Activated B cell treated with CpG ODN at 0.5 μM for 24 hours (primary cell): ENCODE results near the gene ASTN2. TPM values are rescaled to one million over a fixed set of nuclear protein-coding genes. Genes with fewer than 3 reads are reported as not detected.

Experiments used
- ATAC-seq: fragments of 200-7000 bp; cut with Tn5 transposase; one replicate; pipeline ENCODE4 v1.10.0; 2021; ENCODE audit warnings: low read depth, mild to moderate bottlenecking, moderate library complexity
- CTCF ChIA-PET: fragments of 350-600 bp; sonication (Branson Sonifier 250); formaldehyde crosslinking; loops from one replicate; lab custom pipeline; 2021; ENCODE audit warnings: antibody characterized with exemption; lab: Charles Lee
- POLR2A ChIA-PET: fragments of 350-600 bp; sonication (Branson Sonifier 250); formaldehyde crosslinking; loops from one replicate; lab custom pipeline; 2021; ENCODE audit warnings: antibody characterized with exemption; lab: Charles Lee
- DNase-seq: peaks from one replicate; pipeline ENCODE4 v3.0.0; 2022
- H3K27ac Mint-ChIP-seq: one replicate; pipeline ENCODE4 v1.8.0; 2020; ENCODE audit warnings: mixed read lengths
- H3K27me3 Mint-ChIP-seq: one replicate; pipeline ENCODE4 v1.8.0; 2021; ENCODE audit warnings: mixed read lengths
- H3K36me3 Mint-ChIP-seq: one replicate; pipeline ENCODE4 v1.8.0; 2021; ENCODE audit warnings: low read depth, mixed read lengths
- H3K4me1 Mint-ChIP-seq: one replicate; pipeline ENCODE4 v1.8.0; 2021; ENCODE audit warnings: mixed read lengths
- H3K4me3 Mint-ChIP-seq: one replicate; pipeline ENCODE4 v1.8.0; 2020; ENCODE audit warnings: mild to moderate bottlenecking, mixed read lengths
- H3K9me3 Mint-ChIP-seq: one replicate; pipeline ENCODE4 v1.8.0; 2020; ENCODE audit warnings: mixed read lengths
- CTCF ChIP-seq: fragments of 200-600 bp; IDR thresholded peaks from one replicate; pipeline ENCODE4 v1.8.0; 2022; ENCODE audit warnings: antibody characterized with exemption, mild to moderate bottlenecking
- intact Hi-C: fragments of 100-400 bp; cut with micrococcal nuclease; formaldehyde crosslinking; loops from one replicate; pipeline ENCODE4 v1.15.1; 2024
- total RNA-seq: library from RNA; stranded (reverse); gene quantifications from 2 replicates; pipeline ENCODE4 v1.2.3, GENCODE V29; 2022

ASTN2 gene
- total RNA-seq, 1 donor from 2014 or later = 2.3 TPM

GRCh38 chr9:117302487-117302886 is 112.4 kb downstream of the ASTN2 start:
- H3K4me3 Mint-ChIP-seq = no peak overlapping the region
- DNase-seq (no peak), ATAC-seq (no peak)
- ChIA-PET POLR2A (no interaction called here), CTCF (no interaction called here)
- H3K4me1 Mint-ChIP-seq = no peaks in the 10 kb centered on the region
- H3K9me3 Mint-ChIP-seq = no peaks in the 10 kb centered on the region
- no peak for TF ChIP-seq CTCF
- H3K36me3 Mint-ChIP-seq = no peaks in the 10 kb centered on the region
- intact Hi-C loops = no loop called here
- no peak overlapping the region for H3K27ac Mint-ChIP-seq
- no peaks in the 10 kb centered on the region for H3K27me3 Mint-ChIP-seq

GRCh38 chr9:117300371-117301110 is 114.3 kb downstream of the ASTN2 start:
- intact Hi-C loops = no loop called here
- Mint-ChIP-seq H3K9me3 (peaks cover 2% of the 10 kb centered on the region), H3K27ac (no peak overlapping the region), H3K4me3 (no peak overlapping the region), H3K27me3 (no peaks in the 10 kb centered on the region), H3K4me1 (no peaks in the 10 kb centered on the region), H3K36me3 (no peaks in the 10 kb centered on the region)
- no peak for ATAC-seq
- ChIA-PET POLR2A (no interaction called here), CTCF (no interaction called here)
- no peak for DNase-seq
- TF ChIP-seq CTCF = no peak

GRCh38 chr9:117296453-117296852 is 118.4 kb downstream of the ASTN2 start:
- intact Hi-C loops = no loop called here
- ChIA-PET CTCF (no interaction called here), POLR2A (no interaction called here)
- no peak for TF ChIP-seq CTCF
- no peaks in the 10 kb centered on the region for H3K4me1 Mint-ChIP-seq
- no peak overlapping the region for H3K4me3 Mint-ChIP-seq
- H3K36me3 Mint-ChIP-seq = no peaks in the 10 kb centered on the region
- no peaks in the 10 kb centered on the region for H3K27me3 Mint-ChIP-seq
- no peak overlapping the region for H3K27ac Mint-ChIP-seq
- H3K9me3 Mint-ChIP-seq = peaks cover 2% of the 10 kb centered on the region
- ATAC-seq (no peak), DNase-seq (no peak)

GRCh38 chr9:117293206-117294114 is 121.4 kb downstream of the ASTN2 start:
- no peak for TF ChIP-seq CTCF
- intact Hi-C loops = no loop called here
- no peak for ATAC-seq

GRCh38 chr9:117290856-117291622 is 123.8 kb downstream of the ASTN2 start:
- ChIA-PET POLR2A (no interaction called here), CTCF (no interaction called here)
- no peaks in the 10 kb centered on the region for H3K27me3 Mint-ChIP-seq
- intact Hi-C loops = no loop called here
- DNase-seq (no peak), ATAC-seq (no peak)
- no peak overlapping the region for H3K4me3 Mint-ChIP-seq
- TF ChIP-seq CTCF = no peak
- H3K27ac Mint-ChIP-seq = no peak overlapping the region
- H3K4me1 Mint-ChIP-seq = no peaks in the 10 kb centered on the region
- H3K36me3 Mint-ChIP-seq = no peaks in the 10 kb centered on the region
- peaks cover 2% of the 10 kb centered on the region for H3K9me3 Mint-ChIP-seq

More at GRCh38 chr9:117293206-117294114, 121.4 kb downstream of the ASTN2 start:
- no peak overlapping the region for H3K27ac Mint-ChIP-seq
- ChIA-PET CTCF (no interaction called here), POLR2A (no interaction called here)
- no peaks in the 10 kb centered on the region for H3K27me3 Mint-ChIP-seq
- H3K4me3 Mint-ChIP-seq = no peak overlapping the region
- no peaks in the 10 kb centered on the region for H3K4me1 Mint-ChIP-seq
- no peaks in the 10 kb centered on the region for H3K36me3 Mint-ChIP-seq
- DNase-seq = no peak
- peaks cover 2% of the 10 kb centered on the region for H3K9me3 Mint-ChIP-seq
